T-helper 1 cell treated with Interleukin-12 subunit alpha and Interleukin-12 subunit beta and Interleukin-4 antibody, amounts not matched to agents 30 ng/mL and 1 ng/mL, for 36 hours (primary cell): ENCODE measurements around the gene DGKB. TPM values are rescaled to one million over a fixed set of nuclear protein-coding genes. Genes with fewer than 3 reads are reported as not detected.

ENCODE experiments used
- intact Hi-C: fragments of 100-400 bp; cut with micrococcal nuclease; formaldehyde crosslinking; loops from one replicate; pipeline ENCODE4 v1.15.1; 2024
- total RNA-seq: library from RNA; stranded (reverse); gene quantifications from 2 replicates; pipeline ENCODE4 v1.2.3, GENCODE V29; 2022

Gene DGKB
- total RNA-seq, 1 donor from 2014 or later, result not detected

GRCh38 chr7:14825912-14826311, 76.6 kb downstream of the DGKB start:
- intact Hi-C loops, result no loop called here

- intact Hi-C loops, result no loop called here
Measured at GRCh38 chr7:14822481-14822854, 80.1 kb downstream of the DGKB start.

- intact Hi-C loops, result no loop called here
Measured at GRCh38 chr7:14821757-14822480, 80.6 kb downstream of the DGKB start.

- intact Hi-C loops, result no loop called here
Measured at GRCh38 chr7:14818871-14819270, 83.7 kb downstream of the DGKB start.

- intact Hi-C loops, result no loop called here
Measured at GRCh38 chr7:14817829-14818614, 84.5 kb downstream of the DGKB start.

GRCh38 chr7:14807507-14807906, 95.0 kb downstream of the DGKB start:
- intact Hi-C loops, result no loop called here

GRCh38 chr7:14806891-14807290, 95.7 kb downstream of the DGKB start:
- intact Hi-C loops, result no loop called here

- intact Hi-C loops, result no loop called here
Measured at GRCh38 chr7:14805105-14805719, 97.3 kb downstream of the DGKB start.

- intact Hi-C loops, result no loop called here
Measured at GRCh38 chr7:14800664-14801063, 101.9 kb downstream of the DGKB start.

GRCh38 chr7:14793151-14793550, 109.4 kb downstream of the DGKB start:
- intact Hi-C loops, result no loop called here

GRCh38 chr7:14787551-14787950, 115.0 kb downstream of the DGKB start:
- intact Hi-C loops, result no loop called here

- intact Hi-C loops, result no loop called here
Measured at GRCh38 chr7:14786314-14786895, 116.1 kb downstream of the DGKB start.

GRCh38 chr7:14777806-14778205, 124.7 kb downstream of the DGKB start:
- intact Hi-C loops, result no loop called here

- intact Hi-C loops, result no loop called here
Measured at GRCh38 chr7:14776266-14776665, 126.3 kb downstream of the DGKB start.

- intact Hi-C loops, result no loop called here
Measured at GRCh38 chr7:14773729-14774271, 128.8 kb downstream of the DGKB start.

- intact Hi-C loops, result no loop called here
Measured at GRCh38 chr7:14770614-14771013, 131.9 kb downstream of the DGKB start.

- intact Hi-C loops, result no loop called here
Measured at GRCh38 chr7:14769261-14769660, 133.3 kb downstream of the DGKB start.

GRCh38 chr7:14767716-14768425, 134.7 kb downstream of the DGKB start:
- intact Hi-C loops, result no loop called here

GRCh38 chr7:14766747-14767146, 135.8 kb downstream of the DGKB start:
- intact Hi-C loops, result no loop called here

- intact Hi-C loops, result no loop called here
Measured at GRCh38 chr7:14765731-14766130, 136.8 kb downstream of the DGKB start.

- intact Hi-C loops, result no loop called here
Measured at GRCh38 chr7:14762561-14762960, 140.0 kb downstream of the DGKB start.
